ENCODE results near the gene TXNL1.
"Not testable (repeated sequence)": the region's sequence is repeated elsewhere in the genome, so short reads cannot be mapped to it uniquely, and the experiment has no call there.

Gene TXNL1
- total RNA-seq = 49.9 to 57.2 reads per million in 2 donors

DNA sequence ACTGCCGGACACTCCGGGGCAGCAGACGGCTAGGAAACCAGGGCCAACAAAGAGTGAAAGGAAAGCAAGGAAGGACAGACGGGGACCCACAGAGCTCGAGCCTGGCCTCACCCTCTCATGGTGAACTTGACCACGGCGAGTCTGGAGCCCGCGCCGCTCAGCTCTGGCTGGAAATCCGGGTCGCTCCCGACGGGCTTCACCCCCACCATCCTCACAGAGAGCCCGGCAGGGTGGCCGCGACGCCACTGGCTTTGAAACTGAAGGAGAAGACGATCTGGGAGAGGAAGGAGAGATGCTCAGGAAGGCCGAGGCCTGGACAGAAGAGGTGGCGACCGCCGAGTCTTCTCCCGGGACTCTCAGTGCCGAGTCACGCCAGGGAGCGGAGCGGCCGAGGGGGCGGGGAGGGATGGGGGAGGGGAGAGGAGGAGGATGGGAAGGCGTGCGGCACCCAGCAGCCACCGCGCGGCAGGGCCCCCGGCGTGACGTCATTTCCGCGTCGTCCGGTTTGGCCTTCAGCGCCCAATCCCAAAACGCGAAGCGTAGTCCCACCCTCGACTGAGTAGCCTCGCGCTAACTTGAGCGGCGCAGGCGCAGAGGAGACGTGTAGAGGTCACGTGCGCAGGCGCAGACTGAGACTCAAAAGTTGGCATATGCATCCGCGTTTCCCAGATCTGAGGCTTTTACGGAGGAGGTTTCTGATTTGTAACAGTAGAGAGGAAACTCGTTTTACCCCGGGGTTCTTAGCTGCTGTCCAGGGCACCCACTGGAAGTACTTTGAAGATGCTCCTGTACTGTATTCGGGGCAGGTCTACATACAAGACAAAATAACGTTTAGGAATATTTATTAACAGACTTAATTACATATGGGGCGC, at the start of gene TXNL1:
Gene TXNL1, minus strand, starts transcription at position 361 of the 872 bp plus-strand sequence. Its CDS starts 152 bp downstream, at position 209.
- peak; percentile 99 for DNase-seq

GRCh38 chr18:56684277-56684676, 45.9 kb upstream of the TXNL1 start:
- DNase-seq = no peak

GRCh38 chr18:56678836-56679565, 40.6 kb upstream of the TXNL1 start:
- DNase-seq = no peak

DNA sequence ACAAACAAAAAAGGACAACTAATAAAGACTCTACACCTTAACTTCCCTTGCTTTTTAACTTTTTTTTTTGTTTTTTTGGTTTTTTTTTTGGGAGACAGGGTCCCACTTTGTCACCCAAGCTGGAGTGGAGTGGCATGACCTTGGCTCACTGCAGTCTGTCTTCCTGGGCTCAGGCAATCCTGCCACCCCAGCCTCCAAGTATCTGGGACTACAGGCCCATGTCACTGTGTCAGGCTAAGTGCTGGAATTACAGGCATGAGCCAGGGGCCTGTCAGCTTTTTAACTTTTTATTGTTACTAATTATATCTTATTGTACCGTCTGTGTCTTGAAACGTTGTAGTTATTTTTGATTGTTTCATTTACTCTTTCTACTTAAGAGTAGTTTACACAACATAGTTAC, 38.2 kb upstream of the TXNL1 start:
- no peak for DNase-seq

- no peak for DNase-seq
Observed at GRCh38 chr18:56672981-56673380, 34.6 kb upstream of the TXNL1 start.

DNA sequence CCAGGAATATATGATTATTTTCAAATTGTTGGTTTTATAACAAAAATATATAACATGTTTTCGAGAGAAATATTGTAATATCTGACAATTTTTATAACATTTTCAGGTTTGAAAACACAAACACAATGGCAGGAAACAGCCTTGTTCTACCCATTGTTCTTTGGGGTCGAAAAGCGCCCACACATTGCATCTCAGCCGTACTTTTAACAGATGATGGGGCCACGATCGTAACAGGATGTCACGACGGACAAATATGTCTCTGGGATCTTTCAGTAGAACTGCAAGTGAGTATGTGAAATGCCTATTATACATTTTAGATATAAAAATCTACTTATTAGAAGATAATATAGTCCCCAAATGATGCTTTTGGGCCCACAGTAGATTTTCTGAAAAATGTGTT, 34.0 kb upstream of the TXNL1 start:
- no peak for DNase-seq

DNA sequence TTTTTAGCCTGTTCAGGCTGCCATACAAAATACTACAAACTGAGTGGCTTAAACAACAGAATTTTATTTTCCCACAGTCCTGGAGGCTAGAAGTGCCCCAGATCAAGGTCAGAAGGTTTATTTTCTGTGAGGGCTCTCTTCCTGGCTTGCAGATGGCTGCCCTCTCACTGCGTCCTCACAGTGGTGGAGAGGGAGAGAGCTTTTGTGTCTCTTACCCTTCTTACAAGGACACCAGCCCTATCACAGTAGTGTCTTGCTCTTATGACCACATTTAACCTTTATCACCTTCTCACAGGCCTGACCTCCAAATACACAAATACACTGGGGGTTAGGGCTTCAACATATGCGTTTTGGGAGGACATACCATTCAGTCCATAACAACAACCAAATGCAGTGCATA, 24.5 kb upstream of the TXNL1 start:
- no peak for DNase-seq

DNA sequence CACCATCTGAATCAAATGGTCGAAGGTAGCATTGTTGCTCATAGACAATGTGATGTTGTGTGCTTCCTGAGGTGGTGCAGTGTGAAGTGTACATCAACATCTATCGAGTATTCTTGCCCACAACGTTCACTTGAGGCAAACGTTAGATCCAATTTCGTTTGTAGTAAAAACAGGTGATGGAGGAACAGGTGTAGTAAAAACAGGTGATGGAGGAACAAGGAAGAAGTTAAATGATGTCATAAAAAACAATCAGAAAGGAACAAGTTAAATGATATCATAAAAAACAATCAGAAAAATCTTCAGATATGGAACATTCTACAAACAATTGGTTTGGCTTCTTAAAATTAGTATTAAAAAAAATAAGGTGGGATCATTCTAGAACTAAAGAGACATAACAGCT, 24.1 kb upstream of the TXNL1 start:
- DNase-seq = no peak

DNA sequence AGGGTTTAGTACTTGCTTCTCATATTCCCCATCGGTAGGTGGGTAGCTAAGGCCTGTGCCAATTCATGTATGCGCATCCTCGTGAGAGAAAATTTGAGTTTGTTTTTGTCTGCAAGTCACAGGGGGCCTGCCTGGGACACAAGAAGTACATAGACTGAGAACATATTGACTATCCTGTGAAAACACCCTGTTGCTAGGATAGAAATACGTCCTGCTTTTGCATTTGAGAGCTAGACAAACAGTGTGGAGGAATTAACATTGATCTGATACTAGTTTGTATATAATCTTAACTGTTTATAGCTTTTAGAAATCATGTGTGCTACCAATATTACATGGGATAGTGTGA, 23.6 kb upstream of the TXNL1 start:
- DNase-seq = no peak

- DNase-seq = no peak
Observed at GRCh38 chr18:56661360-56662062, 23.1 kb upstream of the TXNL1 start.

- no peak for DNase-seq
Observed at GRCh38 chr18:56660655-56661054, 22.3 kb upstream of the TXNL1 start.

DNA sequence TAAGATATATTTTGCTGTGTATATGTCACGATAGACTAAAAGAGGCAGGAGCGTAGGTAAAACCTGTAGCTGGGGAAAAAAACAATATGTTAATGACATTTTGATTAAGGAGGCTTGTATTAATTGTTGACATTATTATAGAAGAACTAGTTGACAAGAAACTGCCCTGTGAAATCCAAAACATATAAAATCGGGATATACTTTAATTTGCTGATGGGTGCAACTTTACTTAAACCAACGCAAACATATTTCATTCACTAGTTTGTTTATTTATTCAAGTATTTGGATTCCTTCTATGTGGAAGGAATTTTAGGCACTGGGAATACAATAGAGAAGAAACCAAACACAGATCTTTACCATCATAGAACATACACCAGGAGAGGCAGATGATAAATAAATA, 20.7 kb upstream of the TXNL1 start:
- no peak for DNase-seq

DNA sequence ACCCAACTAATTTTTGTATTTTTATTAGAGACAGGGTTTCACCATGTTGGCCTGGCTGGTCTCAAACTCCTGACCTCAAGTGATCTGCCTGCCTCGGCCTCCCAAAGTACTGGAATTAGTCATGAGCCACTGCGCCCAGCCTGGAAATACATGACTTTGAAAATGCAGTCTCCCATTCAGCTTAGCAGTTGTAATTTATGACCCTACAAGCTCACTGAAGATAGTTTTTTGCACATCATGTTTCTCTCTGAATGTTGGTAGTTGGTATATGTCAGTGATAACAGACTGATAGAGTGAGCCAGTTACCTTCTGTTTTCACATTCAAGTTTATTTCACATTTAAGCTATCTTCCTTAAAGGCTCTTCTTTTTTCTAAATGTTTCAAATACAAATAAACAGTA, 19.9 kb upstream of the TXNL1 start:
- no peak for DNase-seq

GRCh38 chr18:56654280-56654679, 15.9 kb upstream of the TXNL1 start:
- not testable (repeated sequence) for DNase-seq

DNA sequence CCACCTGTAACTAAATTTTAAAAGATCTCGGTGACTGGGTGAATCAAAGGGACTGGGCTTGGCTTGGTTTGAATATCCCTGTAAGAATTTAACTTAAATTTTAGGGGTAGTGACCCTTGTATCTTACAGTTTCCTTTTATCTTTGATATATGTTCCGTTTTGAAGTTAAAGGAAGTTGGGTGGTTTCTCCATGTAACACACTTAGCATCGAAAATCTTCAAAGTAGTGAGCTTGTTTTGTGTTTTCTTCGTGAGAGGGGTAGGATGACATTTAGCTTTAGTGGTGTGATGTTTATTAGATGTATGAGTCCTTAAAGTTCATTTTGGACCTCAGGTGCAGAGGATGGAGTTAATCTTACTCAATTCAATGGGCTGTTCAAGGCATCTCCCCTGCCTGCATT, 14.4 kb upstream of the TXNL1 start:
- DNase-seq = no peak

GRCh38 chr18:56651771-56652092, 13.3 kb upstream of the TXNL1 start:
- DNase-seq = no peak

GRCh38 chr18:56650944-56651770, 12.8 kb upstream of the TXNL1 start, which contains the start of gene WDR7:
WDR7 (plus strand) TSS chr18:56651359; CDS start chr18:56672516, 21,157 bp downstream.
- DNase-seq = peak; percentile 99

- no peak for DNase-seq
Observed at GRCh38 chr18:56649996-56650395, 11.6 kb upstream of the TXNL1 start.

DNA sequence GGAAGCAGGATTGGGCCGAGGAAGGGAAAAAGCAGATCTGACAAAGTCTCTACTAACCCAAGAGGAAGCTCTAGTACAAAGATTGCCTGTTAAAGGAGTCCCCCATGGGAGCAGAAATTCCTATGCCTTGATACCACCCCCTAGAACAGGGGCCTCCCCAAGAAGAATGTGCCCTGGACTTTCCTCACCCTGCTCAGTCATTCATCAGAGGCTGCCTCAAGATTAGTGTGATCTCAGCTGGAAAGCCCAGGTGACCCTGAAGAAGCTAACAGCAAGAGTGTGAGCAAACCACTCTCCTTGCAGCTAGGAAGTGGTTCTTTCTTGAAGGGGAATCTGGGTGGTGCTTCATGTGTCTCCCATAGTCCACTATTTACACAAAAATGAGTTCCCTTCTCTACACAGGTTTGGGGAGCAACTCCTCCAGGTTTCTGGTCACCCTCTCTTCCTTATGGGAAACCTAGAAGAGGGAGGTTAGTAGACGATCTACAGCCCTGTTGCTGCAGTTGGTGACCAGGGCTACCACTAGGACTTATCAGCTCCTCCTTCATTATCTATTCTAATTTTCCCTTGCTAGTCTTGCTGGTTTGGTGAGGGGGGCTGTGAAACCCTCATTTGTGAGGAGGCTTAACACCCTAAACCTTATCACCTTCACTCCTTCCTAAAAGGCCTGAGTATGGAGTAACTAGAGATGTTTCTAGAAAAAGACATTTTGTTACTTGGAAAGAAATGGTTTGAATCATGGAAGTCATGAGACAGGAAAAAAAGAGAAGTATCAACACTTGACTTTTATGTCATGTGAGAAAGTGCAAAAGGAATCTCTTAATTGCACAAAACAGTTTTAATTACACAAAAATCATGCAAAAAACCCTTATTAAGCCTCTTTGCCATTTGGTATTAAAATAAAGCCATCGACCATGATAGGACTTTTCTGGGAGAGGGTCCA, 9.8 kb upstream of the TXNL1 start:
- no peak for DNase-seq

DNA sequence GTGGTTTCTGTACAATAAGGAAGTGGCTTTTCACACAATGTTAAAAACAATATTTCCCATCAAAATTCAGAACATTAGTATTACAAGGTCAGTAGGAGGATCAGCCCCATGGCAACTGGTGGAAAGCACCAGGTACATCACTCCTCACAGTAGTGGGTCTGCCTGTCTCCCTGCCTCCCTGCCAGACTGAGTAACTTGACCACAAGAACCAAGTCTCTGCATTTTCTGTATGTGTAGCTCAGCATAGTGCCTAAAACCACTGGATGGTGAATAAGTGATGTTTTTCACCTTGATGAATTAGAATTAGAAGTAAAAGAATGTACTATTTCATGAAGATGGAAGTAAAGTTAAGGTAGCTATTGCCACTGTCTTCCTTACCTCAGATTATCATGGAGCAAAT, 8.7 kb upstream of the TXNL1 start:
- no peak for DNase-seq

GRCh38 chr18:56645415-56646016, 7.1 kb upstream of the TXNL1 start:
- DNase-seq = no peak

Measured in T-helper 9 cell (primary cell).